ENCODE results near the gene PPP1R36. TPM values are rescaled to one million over a fixed set of nuclear protein-coding genes. Genes with fewer than 3 reads are reported as not detected.

Gene PPP1R36
- total RNA-seq, 3 donors from 2014 or later, result 1.8 to 10.4 (median 7.6) TPM

- no peak for TF ChIP-seq CTCF (IDR thresholded peaks at IDR 0.05)
- H3K4me1 ChIP-seq (ENCODE audit: low read depth), result no peaks in the 10 kb centered on the region
- DNase-seq, result no peak
- H3K4me3 ChIP-seq, result no peak overlapping the region
- intact Hi-C loops (cut with DNase I, micrococcal nuclease), result no loop called here
- H3K36me3 ChIP-seq (ENCODE audit: low read depth), result no peaks in the 10 kb centered on the region
- no peaks in the 10 kb centered on the region for H3K9me3 ChIP-seq
- ATAC-seq, result no peak
Measured at GRCh38 chr14:64525354-64525753, 24.4 kb upstream of the PPP1R36 start.

GRCh38 chr14:64531567-64531966 lies 18.2 kb upstream of the PPP1R36 start:
- intact Hi-C loops (cut with DNase I, micrococcal nuclease), result no loop called here
- no peak for DNase-seq
- no peak for ATAC-seq
- no peak for TF ChIP-seq CTCF (IDR thresholded peaks at IDR 0.05)
- H3K9me3 ChIP-seq, result no peaks in the 10 kb centered on the region
- H3K4me1 ChIP-seq (ENCODE audit: low read depth), result no peaks in the 10 kb centered on the region
- no peak overlapping the region for H3K4me3 ChIP-seq
- H3K36me3 ChIP-seq (ENCODE audit: low read depth), result no peaks in the 10 kb centered on the region

- ATAC-seq (no peak), DNase-seq (no peak)
- no peak for TF ChIP-seq CTCF (IDR thresholded peaks at IDR 0.05)
- peaks cover 3% of the 10 kb centered on the region for H3K9me3 ChIP-seq
- intact Hi-C loops (cut with DNase I, micrococcal nuclease), result no loop called here
- peaks cover 3% of the 10 kb centered on the region for H3K36me3 ChIP-seq (ENCODE audit: low read depth)
- no peak overlapping the region for H3K4me3 ChIP-seq
- no peaks in the 10 kb centered on the region for H3K4me1 ChIP-seq (ENCODE audit: low read depth)
Measured at GRCh38 chr14:64536488-64537245, 13.1 kb upstream of the PPP1R36 start.

- H3K4me1 ChIP-seq (ENCODE audit: low read depth), result no peaks in the 10 kb centered on the region
- intact Hi-C loops (cut with DNase I, micrococcal nuclease), result loop anchor here (5.0 to 10.0 kb wide), 2 partner anchors 94 to 97 kb away; no protein-coding TSS in a partner anchor
- peaks cover 3% of the 10 kb centered on the region for H3K36me3 ChIP-seq (ENCODE audit: low read depth)
- peak within 1 kb of the TSS; percentile 23 for H3K4me3 ChIP-seq
- peak; percentile 98 to 100 (median 99) for DNase-seq
- peak; percentile 95 for ATAC-seq
- TF ChIP-seq CTCF (IDR thresholded peaks at IDR 0.05), result peak; percentile 85
- H3K9me3 ChIP-seq, result peaks cover 3% of the 10 kb centered on the region
Measured at GRCh38 chr14:64540208-64541202, 9.3 kb upstream of the PPP1R36 start, which contains the start of gene HSPA2. Gene HSPA2 (plus strand): TSS chr14:64540741. CDS start chr14:64540850, 109 bp downstream.

- Histone ChIP-seq H3K36me3 (ENCODE audit: low read depth) (peaks cover 3% of the 10 kb centered on the region), H3K4me1 (ENCODE audit: low read depth) (no peaks in the 10 kb centered on the region), H3K9me3 (peaks cover 3% of the 10 kb centered on the region), H3K4me3 (no peak overlapping the region)
- DNase-seq (peak; percentile 42 to 65 (median 58)), ATAC-seq (no peak)
- TF ChIP-seq CTCF (IDR thresholded peaks at IDR 0.05), result no peak
- intact Hi-C loops (cut with DNase I, micrococcal nuclease), result loop anchor here (5.0 to 10.0 kb wide), 2 partner anchors 93 to 96 kb away; no protein-coding TSS in a partner anchor
Measured at GRCh38 chr14:64541261-64541971, 8.3 kb upstream of the PPP1R36 start.
